Smooth muscle cell (in vitro differentiated cells): ENCODE data around the gene ARMCX5. TPM values are rescaled to one million over a fixed set of nuclear protein-coding genes. Genes with fewer than 3 reads are reported as not detected.

Source experiments
- DNase-seq: peaks from one replicate; lab custom pipeline; 2025; ENCODE audit not compliant: unreplicated experiment; lab: John Stamatoyannopoulos, UW
- H2AFZ ChIP-seq: fragments of 200-600 bp; sonication (generic); 2 replicates; pipeline ENCODE4 v1.6.0; 2016; ENCODE audit warnings: antibody characterized with exemption, low read depth, mild to moderate bottlenecking
- H3F3A ChIP-seq: fragments of 200-600 bp; sonication (generic); 2 replicates; pipeline ENCODE4 v1.6.0; 2017; ENCODE audit warnings: antibody characterized with exemption, low read depth
- H3K27ac ChIP-seq: fragments of 200-600 bp; sonication (generic); 2 replicates; pipeline ENCODE4 v1.5.1; 2016; ENCODE audit warnings: low read depth, mild to moderate bottlenecking
- H3K27me3 ChIP-seq: fragments of 200-600 bp; sonication (generic); 2 replicates; pipeline ENCODE4 v1.6.1; 2016; ENCODE audit warnings: low read depth, mild to moderate bottlenecking
- H3K36me3 ChIP-seq: fragments of 200-600 bp; sonication (generic); 2 replicates; pipeline ENCODE4 v1.5.1; 2016; ENCODE audit warnings: low read depth
- H3K4me1 ChIP-seq: fragments of 200-600 bp; sonication (generic); 2 replicates; pipeline ENCODE4 v1.5.1; 2016; ENCODE audit warnings: low read depth
- H3K4me2 ChIP-seq: fragments of 200-600 bp; sonication (generic); 2 replicates; pipeline ENCODE4 v1.6.0; 2016; ENCODE audit warnings: mild to moderate bottlenecking
- H3K4me3 ChIP-seq: fragments of 200-600 bp; sonication (generic); 2 replicates; pipeline ENCODE4 v1.5.1; 2016; ENCODE audit warnings: mild to moderate bottlenecking
- H3K79me2 ChIP-seq: fragments of 200-600 bp; sonication (generic); 2 replicates; pipeline ENCODE4 v1.6.0; 2016; ENCODE audit warnings: low read depth, mild to moderate bottlenecking
- H3K9ac ChIP-seq: fragments of 200-600 bp; sonication (generic); 2 replicates; pipeline ENCODE4 v1.6.0; 2016; ENCODE audit warnings: low read depth
- H3K9me3 ChIP-seq: fragments of 200-600 bp; sonication (generic); replicated peaks from 2 replicates; pipeline ENCODE4 v1.5.1; 2016; ENCODE audit warnings: low read depth
- H4K20me1 ChIP-seq: fragments of 200-600 bp; sonication (generic); 2 replicates; pipeline ENCODE4 v1.6.0; 2016; ENCODE audit warnings: low read depth
- WGBS: methylation state at CpG from one replicate; pipeline ENCODE4 v1.1.7; 2016; ENCODE audit warnings: low lambda C conversion rate; 5-methylcytosine and 5-hydroxymethylcytosine counted together
- polyA plus RNA-seq: library from polyadenylated mRNA; unstranded; fragments of >200 nt; fragmentation: Nextera tagmentation; extraction: Ambion mirVana; gene quantifications from 2 replicates; pipeline ENCODE4 v1.2.1, GENCODE V29; 2016
- total RNA-seq: library from RNA; depleted of rRNA; stranded (reverse); fragments of >200 nt; gene quantifications from 2 replicates; pipeline ENCODE4 v1.2.3, GENCODE V29; 2014
- TF ChIP-seq, protein P1 (sequence below): fragments of 200-600 bp; sonication (generic); IDR thresholded peaks from 2 replicates; pipeline ENCODE4 v1.5.1; 2017; ENCODE audit warnings: borderline replicate concordance, mild to moderate bottlenecking, antibody characterized with exemption; ENCODE audit not compliant: insufficient read depth, poor library complexity, severe bottlenecking

Gene ARMCX5
- total and polyA plus RNA-seq, 2 experiments from 2014 or later, result 5.7 to 12.9 TPM

GRCh38 chrX:102652031-102652688 is 52.8 kb downstream of the ARMCX5 start:
- TF ChIP-seq, protein P1, sequence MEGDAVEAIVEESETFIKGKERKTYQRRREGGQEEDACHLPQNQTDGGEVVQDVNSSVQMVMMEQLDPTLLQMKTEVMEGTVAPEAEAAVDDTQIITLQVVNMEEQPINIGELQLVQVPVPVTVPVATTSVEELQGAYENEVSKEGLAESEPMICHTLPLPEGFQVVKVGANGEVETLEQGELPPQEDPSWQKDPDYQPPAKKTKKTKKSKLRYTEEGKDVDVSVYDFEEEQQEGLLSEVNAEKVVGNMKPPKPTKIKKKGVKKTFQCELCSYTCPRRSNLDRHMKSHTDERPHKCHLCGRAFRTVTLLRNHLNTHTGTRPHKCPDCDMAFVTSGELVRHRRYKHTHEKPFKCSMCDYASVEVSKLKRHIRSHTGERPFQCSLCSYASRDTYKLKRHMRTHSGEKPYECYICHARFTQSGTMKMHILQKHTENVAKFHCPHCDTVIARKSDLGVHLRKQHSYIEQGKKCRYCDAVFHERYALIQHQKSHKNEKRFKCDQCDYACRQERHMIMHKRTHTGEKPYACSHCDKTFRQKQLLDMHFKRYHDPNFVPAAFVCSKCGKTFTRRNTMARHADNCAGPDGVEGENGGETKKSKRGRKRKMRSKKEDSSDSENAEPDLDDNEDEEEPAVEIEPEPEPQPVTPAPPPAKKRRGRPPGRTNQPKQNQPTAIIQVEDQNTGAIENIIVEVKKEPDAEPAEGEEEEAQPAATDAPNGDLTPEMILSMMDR, result peak; percentile 46
- no peaks in the 10 kb centered on the region for H4K20me1 ChIP-seq
- H3K27me3 ChIP-seq, result no peaks in the 10 kb centered on the region
- no peak overlapping the region for H2AFZ ChIP-seq
- H3K4me3 ChIP-seq, result peak overlapping the region; percentile 56
- no peak for DNase-seq
- H3K36me3 ChIP-seq, result no peaks in the 10 kb centered on the region
- no peak overlapping the region for H3K9ac ChIP-seq
- 43% methylated on average over 22 of the region's 22 CpGs for WGBS
- no peaks in the 10 kb centered on the region for H3K79me2 ChIP-seq
- H3K27ac ChIP-seq, result no peak overlapping the region
- H3K9me3 ChIP-seq, result no peaks in the 10 kb centered on the region
- H3K4me2 ChIP-seq, result peak overlapping the region; percentile 86
- H3F3A ChIP-seq, result no peaks in the 10 kb centered on the region
- no peaks in the 10 kb centered on the region for H3K4me1 ChIP-seq

Other genes starting within 250 kb of the ARMCX5 start
- gene NXF2B, start 159.5 kb upstream of the ARMCX5 start, total RNA-seq, result not detected in 2 replicates
- not detected in 2 replicates for gene NXF2B, start 159.5 kb upstream of the ARMCX5 start, polyA plus RNA-seq
- gene TCP11X2, start 127.7 kb upstream of the ARMCX5 start, total RNA-seq, result not detected in 2 replicates
- not detected in 2 replicates for gene TCP11X2, start 127.7 kb upstream of the ARMCX5 start, polyA plus RNA-seq
- 12.8 and 21.6 TPM in 2 replicates for gene TMSB15A, start 82.8 kb upstream of the ARMCX5 start, total RNA-seq
- 15.8 and 26.7 TPM in 2 replicates for gene TMSB15A, start 82.8 kb upstream of the ARMCX5 start, polyA plus RNA-seq
- 2.5 and 2.6 TPM in 2 replicates for gene GPRASP1, start 52.0 kb downstream of the ARMCX5 start, total RNA-seq
- gene GPRASP1, start 52.0 kb downstream of the ARMCX5 start, polyA plus RNA-seq, result 1.8 and 1.9 TPM in 2 replicates
- 16.5 and 17.7 TPM in 2 replicates for gene GPRASP2, start 112.9 kb downstream of the ARMCX5 start, total RNA-seq
- gene GPRASP2, start 112.9 kb downstream of the ARMCX5 start, polyA plus RNA-seq, result 3.2 and 6.6 TPM in 2 replicates
- gene GPRASP3, start 121.2 kb downstream of the ARMCX5 start, total RNA-seq, result 3.2 and 3.9 TPM in 2 replicates
- 2.0 TPM in 2 replicates for gene GPRASP3, start 121.2 kb downstream of the ARMCX5 start, polyA plus RNA-seq